Embryonic facial prominence (tissue), 1 donor: ENCODE measurements around the gene FRMPD4.

Experiments
- DNase-seq: peaks from one replicate; pipeline ENCODE4 v3.0.0-alpha.2; 2016; ENCODE audit errors: extremely low spot score

The FRMPD4 gene

GRCh38 chrX:12657433-12657832, 519.2 kb downstream of the FRMPD4 start:
- DNase-seq, result no peak

- DNase-seq, result no peak
These were observed 519.6 kb downstream of the FRMPD4 start for GRCh38 chrX:12657881-12658280.

- no peak for DNase-seq
These were observed 523.2 kb downstream of the FRMPD4 start for GRCh38 chrX:12661464-12661863.

GRCh38 chrX:12672367-12673106, 534.3 kb downstream of the FRMPD4 start:
- DNase-seq, result no peak

GRCh38 chrX:12673487-12673886, 535.2 kb downstream of the FRMPD4 start:
- no peak for DNase-seq

GRCh38 chrX:12679522-12679921, 541.2 kb downstream of the FRMPD4 start:
- DNase-seq, result no peak

GRCh38 chrX:12681047-12681446, 542.8 kb downstream of the FRMPD4 start:
- DNase-seq, result no peak

GRCh38 chrX:12685541-12685940, 547.3 kb downstream of the FRMPD4 start:
- no peak for DNase-seq

- no peak for DNase-seq
These were observed 548.1 kb downstream of the FRMPD4 start for GRCh38 chrX:12686331-12686730.

- DNase-seq, result no peak
These were observed 552.4 kb downstream of the FRMPD4 start for GRCh38 chrX:12690646-12691045.

GRCh38 chrX:12693754-12694153, 555.5 kb downstream of the FRMPD4 start:
- DNase-seq, result no peak

GRCh38 chrX:12700745-12701144, 562.5 kb downstream of the FRMPD4 start:
- no peak for DNase-seq

- DNase-seq, result peak; percentile 6
These were observed 563.4 kb downstream of the FRMPD4 start for GRCh38 chrX:12701628-12702027.

GRCh38 chrX:12702509-12703091, 564.3 kb downstream of the FRMPD4 start:
- no peak for DNase-seq

- DNase-seq, result no peak
These were observed 566.4 kb downstream of the FRMPD4 start for GRCh38 chrX:12704706-12705105.

- no peak for DNase-seq
These were observed 570.8 kb downstream of the FRMPD4 start for GRCh38 chrX:12709047-12709446.

GRCh38 chrX:12711435-12712040, 573.3 kb downstream of the FRMPD4 start:
- DNase-seq, result no peak

GRCh38 chrX:12716574-12716973, 578.3 kb downstream of the FRMPD4 start:
- no peak for DNase-seq

GRCh38 chrX:12719837-12720236, 581.6 kb downstream of the FRMPD4 start:
- DNase-seq, result no peak

- DNase-seq, result no peak
These were observed 582.8 kb downstream of the FRMPD4 start for GRCh38 chrX:12721042-12721441.

GRCh38 chrX:12722314-12722713, 584.0 kb downstream of the FRMPD4 start:
- DNase-seq, result no peak

GRCh38 chrX:12741416-12741815, 603.1 kb downstream of the FRMPD4 start:
- no peak for DNase-seq

GRCh38 chrX:12747433-12747832, 609.2 kb downstream of the FRMPD4 start:
- no peak for DNase-seq
